ENCODE results near the gene CD244.
A peak's percentile ranks its signal among the peaks of the same experiment; 100 is the strongest.

Gene CD244

DNA sequence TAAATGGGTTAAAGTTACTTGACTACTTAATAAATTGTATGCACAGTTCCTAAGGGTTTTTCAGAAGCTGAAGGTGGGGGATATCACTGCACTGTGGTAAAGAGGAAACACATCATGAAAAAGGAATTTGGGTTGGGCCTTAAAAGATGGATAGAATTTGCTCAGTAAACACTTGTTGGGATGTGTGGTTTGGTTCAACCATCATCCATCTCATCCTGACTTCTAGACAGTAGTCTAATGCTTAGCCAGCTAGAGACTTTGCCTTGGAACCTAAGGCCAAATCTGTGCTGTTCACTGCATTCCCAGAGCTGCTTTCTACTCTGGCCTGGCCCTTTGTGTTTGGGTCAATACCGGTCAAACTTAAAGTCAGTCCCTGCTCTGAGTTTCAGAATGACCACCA lies 36.1 kb downstream of the CD244 start:
- DNase-seq (ENCODE audit: low read depth, low spot score), result no peak

DNA sequence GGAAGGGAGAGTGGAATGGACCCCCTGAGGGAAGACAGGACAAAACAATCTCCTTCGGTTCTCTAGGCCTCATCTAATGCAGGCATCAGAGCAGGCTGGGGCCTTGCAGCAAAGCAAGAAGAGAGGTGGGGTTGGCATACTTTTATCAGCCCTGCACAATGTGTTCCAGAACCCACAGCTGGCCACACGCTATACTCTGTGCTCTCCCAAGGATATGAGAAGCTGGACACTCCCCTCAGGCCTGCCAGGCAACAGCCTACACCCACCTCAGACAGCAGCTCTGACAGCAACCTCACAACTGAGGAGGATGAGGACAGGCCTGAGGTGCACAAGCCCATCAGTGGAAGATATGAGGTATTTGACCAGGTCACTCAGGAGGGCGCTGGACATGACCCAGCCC lies 39.4 kb downstream of the CD244 start:
- no peak for DNase-seq (ENCODE audit: low read depth, low spot score)
- no peak overlapping the region for H3K4me3 ChIP-seq (ENCODE audit: low read length)

More for the DNA sequence above, 36.1 kb downstream of the CD244 start:
- no peak overlapping the region for H3K4me3 ChIP-seq (ENCODE audit: low read length)

DNA sequence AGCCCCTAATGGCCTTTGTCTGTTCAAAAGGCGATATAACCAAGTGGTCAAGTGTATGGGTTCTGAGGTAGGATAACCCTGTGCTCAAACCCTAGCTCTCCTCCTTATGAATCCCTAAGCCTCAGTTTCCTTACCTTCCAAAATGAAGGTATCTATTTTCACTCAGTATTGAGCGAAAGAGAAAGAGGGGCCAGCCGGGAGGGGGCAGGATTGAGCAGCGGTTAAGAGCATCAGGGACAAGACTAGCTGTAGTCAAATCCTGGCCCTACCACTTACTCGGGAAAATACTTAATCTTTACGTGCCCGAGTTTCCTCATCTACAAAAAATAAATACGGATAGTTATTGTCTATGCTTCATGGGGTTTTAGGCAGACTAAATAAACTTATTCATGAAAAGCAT lies 41.1 kb downstream of the CD244 start:
- no peak overlapping the region for H3K4me3 ChIP-seq (ENCODE audit: low read length)
- no peak for DNase-seq (ENCODE audit: low read depth, low spot score)

- no peak overlapping the region for H3K4me3 ChIP-seq (ENCODE audit: low read length)
- no peak for DNase-seq (ENCODE audit: low read depth, low spot score)
Observed at GRCh38 chr1:160819186-160819585, 43.5 kb downstream of the CD244 start.

- no peak for DNase-seq (ENCODE audit: low read depth, low spot score)
- no peak overlapping the region for H3K4me3 ChIP-seq (ENCODE audit: low read length)
Observed at GRCh38 chr1:160818207-160818937, 44.3 kb downstream of the CD244 start.

DNA sequence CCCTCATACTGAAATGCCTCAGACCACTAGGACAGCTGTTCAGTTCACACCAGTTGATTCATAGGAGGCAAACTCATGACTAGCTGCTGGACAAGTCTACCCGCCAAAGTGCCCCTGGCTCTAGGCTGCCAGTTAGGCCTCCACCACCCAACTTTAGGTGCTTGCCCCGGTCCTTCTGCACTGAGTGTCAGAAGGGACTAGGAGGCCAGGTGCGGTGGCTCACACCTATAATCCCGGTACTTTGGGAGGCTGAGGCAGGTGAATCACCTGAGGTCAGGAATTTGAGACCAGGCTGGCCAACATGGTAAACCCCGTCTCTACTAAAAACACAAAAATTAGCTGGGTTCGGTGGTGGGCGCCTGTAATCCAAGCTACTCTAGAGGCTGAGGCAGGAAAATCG lies 47.8 kb downstream of the CD244 start:
- no peak for DNase-seq (ENCODE audit: low read depth, low spot score)
- no peak overlapping the region for H3K4me3 ChIP-seq (ENCODE audit: low read length)

DNA sequence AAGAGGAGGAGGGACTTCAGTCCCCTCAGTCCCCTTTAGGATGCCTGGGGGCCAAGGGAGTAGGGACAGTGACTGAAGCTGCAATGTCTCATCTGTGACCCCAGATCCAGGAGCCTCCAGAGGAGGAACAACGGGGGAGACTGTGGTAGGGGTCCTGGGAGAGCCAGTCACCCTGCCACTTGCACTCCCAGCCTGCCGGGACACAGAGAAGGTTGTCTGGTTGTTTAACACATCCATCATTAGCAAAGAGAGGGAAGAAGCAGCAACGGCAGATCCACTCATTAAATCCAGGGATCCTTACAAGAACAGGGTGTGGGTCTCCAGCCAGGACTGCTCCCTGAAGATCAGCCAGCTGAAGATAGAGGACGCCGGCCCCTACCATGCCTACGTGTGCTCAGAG lies 48.4 kb downstream of the CD244 start:
- no peak for DNase-seq (ENCODE audit: low read depth, low spot score)
- H3K4me3 ChIP-seq (ENCODE audit: low read length), result no peak overlapping the region

GRCh38 chr1:160813215-160813614 lies 49.5 kb downstream of the CD244 start:
- no peak for DNase-seq (ENCODE audit: low read depth, low spot score)
- H3K4me3 ChIP-seq (ENCODE audit: low read length), result no peak overlapping the region

DNA sequence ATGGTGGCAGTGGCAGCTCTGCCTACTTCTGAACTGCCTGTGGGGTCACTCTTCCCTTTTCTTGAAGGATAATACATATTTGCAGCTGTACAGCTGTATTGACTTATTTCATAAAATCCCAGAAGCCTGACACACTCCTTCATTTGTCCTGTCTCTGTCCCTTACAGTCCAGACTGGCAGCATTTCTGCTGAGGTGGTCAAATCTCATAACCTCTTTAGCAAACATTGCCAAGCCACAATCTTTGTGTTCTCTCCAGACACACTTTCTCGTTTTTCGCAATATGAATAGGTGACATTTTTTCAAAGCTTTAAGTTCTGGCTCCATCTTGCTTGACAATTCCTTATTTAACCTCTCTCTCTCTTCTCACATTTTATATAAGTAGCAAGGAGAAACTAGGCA lies 51.5 kb downstream of the CD244 start:
- DNase-seq (ENCODE audit: low read depth, low spot score), result no peak
- H3K4me3 ChIP-seq (ENCODE audit: low read length), result no peak overlapping the region

GRCh38 chr1:160810486-160810885 lies 52.2 kb downstream of the CD244 start:
- H3K4me3 ChIP-seq (ENCODE audit: low read length), result no peak overlapping the region

DNA sequence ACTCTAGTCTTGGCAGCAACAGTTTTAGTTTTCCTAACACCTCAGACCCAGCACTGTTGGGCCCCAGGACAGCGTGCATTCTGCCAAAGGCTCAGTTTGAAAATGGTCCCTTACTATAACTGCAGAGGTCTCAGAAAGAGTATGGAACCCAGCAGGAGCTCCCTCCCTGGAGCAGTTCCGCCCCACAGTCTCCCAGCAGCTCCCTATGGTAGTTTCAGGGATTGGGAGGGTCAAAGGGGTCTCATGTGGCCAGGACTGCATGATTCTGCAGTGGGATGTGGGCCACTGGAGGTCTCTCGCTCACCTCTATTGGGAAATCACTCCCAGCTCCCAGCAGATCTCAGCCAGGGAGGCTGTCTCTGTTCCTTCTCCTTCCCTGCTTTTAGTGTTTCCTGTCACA lies 54.4 kb downstream of the CD244 start:
- H3K4me3 ChIP-seq (ENCODE audit: low read length), result no peak overlapping the region
- DNase-seq (ENCODE audit: low read depth, low spot score), result no peak

More at GRCh38 chr1:160810486-160810885, 52.2 kb downstream of the CD244 start:
- no peak for DNase-seq (ENCODE audit: low read depth, low spot score)

- no peak for DNase-seq (ENCODE audit: low read depth, low spot score)
- no peak overlapping the region for H3K4me3 ChIP-seq (ENCODE audit: low read length)
Observed at GRCh38 chr1:160807738-160808137, 54.9 kb downstream of the CD244 start.

- no peak for DNase-seq (ENCODE audit: low read depth, low spot score)
- H3K4me3 ChIP-seq (ENCODE audit: low read length), result no peak overlapping the region
Observed at GRCh38 chr1:160807247-160807646, 55.4 kb downstream of the CD244 start.

DNA sequence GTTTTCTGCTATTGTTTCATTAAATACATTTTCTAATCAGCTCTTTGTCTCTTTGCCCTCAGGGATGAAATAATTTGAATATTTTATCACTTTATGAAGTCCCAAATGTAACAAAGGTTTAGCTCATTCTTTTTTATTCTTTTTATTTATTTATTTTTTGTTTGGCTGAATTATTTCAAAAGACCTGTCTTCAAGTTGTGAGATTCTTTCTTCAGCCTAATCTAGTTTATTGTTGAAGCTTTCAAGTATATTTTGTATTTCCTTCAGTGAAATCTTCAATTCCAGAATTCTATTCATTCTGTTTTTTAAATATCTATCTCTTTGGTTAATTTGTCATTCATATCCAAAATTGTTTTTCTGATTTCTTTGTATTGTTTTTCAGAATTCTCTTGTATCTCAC lies 55.9 kb downstream of the CD244 start:
- DNase-seq (ENCODE audit: low read depth, low spot score), result no peak
- H3K4me3 ChIP-seq (ENCODE audit: low read length), result no peak overlapping the region

- DNase-seq (ENCODE audit: low read depth, low spot score), result no peak
- no peak overlapping the region for H3K4me3 ChIP-seq (ENCODE audit: low read length)
Observed at GRCh38 chr1:160806109-160806665, 56.5 kb downstream of the CD244 start.

DNA sequence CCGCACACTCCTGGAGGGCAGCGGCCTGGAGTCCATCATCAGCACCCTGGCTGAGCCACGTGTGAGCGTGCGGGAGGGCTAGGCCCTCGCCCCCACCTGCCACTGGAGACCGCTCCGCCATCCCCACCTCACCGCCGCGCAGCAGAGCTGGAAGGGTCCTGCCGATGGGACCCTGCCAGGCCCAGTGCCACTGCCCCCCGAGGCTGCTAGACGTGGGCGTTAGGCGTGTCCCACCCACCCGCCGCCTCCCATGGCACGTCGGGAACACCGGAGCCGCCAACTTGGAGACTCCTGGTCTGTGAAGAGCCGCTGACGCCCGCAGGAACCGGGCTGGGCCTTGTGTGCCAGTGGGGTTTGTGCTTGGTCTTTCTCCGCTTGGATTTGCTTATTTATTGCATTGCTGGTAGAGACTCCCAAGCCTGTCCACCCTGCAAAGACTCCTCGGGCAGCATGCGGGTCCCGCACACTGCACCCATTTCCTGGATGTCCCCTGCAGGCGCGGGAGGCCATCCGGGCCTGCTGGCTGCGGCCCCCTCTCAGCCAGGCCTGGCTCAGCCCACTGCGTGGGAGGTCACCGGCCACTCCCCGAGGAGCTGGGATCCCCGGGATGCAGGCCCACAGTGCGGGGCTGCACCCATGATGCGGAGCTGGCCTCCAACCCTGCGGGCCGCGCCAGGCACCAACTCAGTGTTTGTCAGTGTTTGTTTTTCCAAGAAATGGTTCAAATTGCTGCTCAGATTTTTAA lies 60.7 kb downstream of the CD244 start:
- H3K4me3 ChIP-seq (ENCODE audit: low read length), result no peak overlapping the region

DNA sequence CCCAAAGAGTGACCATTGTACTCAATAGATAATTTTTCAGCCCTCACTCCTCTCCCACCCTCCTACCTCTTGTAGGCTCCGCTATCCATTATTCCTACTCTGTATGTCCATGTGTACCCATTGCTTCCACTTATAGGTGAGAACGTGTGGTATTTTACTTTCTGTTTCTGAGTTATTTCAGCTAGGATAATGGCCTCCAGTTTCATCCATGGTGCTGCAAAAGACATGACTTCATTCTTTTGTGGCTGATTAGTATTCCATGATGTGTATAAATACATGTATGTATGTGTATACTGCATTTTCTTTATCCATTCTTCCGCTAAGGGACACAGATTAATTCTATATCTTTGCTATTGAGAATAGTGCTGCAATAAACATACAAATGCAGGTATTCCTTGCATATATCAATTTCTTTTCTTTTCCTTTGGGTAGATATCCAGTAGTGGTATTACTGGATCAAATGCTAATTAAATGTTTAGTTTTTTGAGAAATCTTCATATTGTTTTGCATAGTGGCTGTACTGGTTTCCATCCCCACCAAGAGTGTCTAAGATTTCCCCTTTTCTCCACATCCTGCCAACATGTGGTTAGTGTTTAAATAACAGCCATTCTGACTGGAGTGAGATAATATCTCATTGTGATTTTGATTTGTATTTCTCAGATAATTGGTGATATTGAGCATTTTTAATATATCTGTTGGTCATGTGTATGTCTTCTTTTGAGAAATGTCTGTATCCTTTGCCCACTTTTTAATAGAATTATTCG lies 61.9 kb downstream of the CD244 start:
- H3K4me3 ChIP-seq (ENCODE audit: low read length), result no peak overlapping the region
- DNase-seq (ENCODE audit: low read depth, low spot score), result peak; percentile 61

More for the DNA sequence above, 60.7 kb downstream of the CD244 start:
- DNase-seq (ENCODE audit: low read depth, low spot score), result no peak

- DNase-seq (ENCODE audit: low read depth, low spot score), result no peak
- no peak overlapping the region for H3K4me3 ChIP-seq (ENCODE audit: low read length)
Observed at GRCh38 chr1:160800142-160800541, 62.5 kb downstream of the CD244 start.

GRCh38 chr1:160799641-160800040 lies 63.0 kb downstream of the CD244 start:
- DNase-seq (ENCODE audit: low read depth, low spot score), result no peak
- H3K4me3 ChIP-seq (ENCODE audit: low read length), result no peak overlapping the region

DNA sequence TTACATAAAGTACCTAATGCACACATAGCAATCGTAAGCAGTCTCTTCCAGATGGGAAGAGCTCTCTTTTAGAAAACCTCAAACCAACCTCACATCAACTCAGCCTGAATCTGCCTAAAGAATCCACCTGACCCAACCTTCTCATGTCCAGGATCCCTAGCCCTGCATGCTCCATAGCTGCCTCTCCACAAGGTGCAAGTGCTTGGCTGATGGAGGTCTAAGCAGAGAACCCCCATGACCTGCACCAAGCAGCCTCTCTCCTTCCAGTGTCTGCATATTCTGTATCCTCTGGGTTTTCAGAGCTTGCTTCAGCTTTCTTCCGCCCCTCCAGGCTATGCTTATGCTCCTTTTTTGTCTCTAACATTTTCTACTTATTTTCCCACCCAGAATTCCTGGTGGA lies 64.2 kb downstream of the CD244 start:
- DNase-seq (ENCODE audit: low read depth, low spot score), result no peak
- H3K4me3 ChIP-seq (ENCODE audit: low read length), result no peak overlapping the region; the same call in 1 of the 2 replicates

All from Jurkat, Clone E6-1 (cell line).